Body of pancreas (tissue), 4 donors: ENCODE results near the gene TPK1.

ENCODE experiments used
- POLR2A ChIP-seq, 3 donors: fragments of 450-650 bp; IDR thresholded peaks; one replicate each; pipeline ENCODE4 v1.6.1; 2016; ENCODE audit warnings: antibody characterized with exemption in 3 of 3, mild to moderate bottlenecking in 2 of 3
- TF ChIP-seq, protein P1 (sequence below), 7 experiments: fragments of 450-650 bp in 4 of 7; fragments of 200-600 bp in 3 of 7; sonication (generic) in 3 of 7; IDR thresholded peaks; one replicate each; pipeline ENCODE4 v1.5.1; 2016 to 2019; ENCODE audit warnings: antibody characterized with exemption in 7 of 7

DNA sequence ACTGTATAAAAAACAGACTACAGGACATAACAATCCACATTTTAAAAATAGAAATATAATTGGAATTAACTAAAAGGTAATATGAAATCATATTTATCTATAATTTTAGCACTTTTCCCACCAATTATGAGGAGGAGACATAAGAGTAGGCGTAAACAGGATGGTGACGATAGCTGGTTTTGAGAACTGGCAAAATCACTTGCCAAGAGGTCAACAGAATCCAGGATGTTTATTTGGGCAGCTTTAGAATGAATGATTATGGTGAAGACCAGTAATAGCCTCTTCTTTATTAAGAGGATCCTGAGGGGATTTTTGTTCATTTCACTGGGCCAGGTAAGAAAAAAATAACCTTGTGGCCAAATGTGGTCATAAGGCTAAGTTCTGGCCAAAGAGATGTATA, 67.2 kb downstream of the TPK1 start:
- TF ChIP-seq, protein P1, sequence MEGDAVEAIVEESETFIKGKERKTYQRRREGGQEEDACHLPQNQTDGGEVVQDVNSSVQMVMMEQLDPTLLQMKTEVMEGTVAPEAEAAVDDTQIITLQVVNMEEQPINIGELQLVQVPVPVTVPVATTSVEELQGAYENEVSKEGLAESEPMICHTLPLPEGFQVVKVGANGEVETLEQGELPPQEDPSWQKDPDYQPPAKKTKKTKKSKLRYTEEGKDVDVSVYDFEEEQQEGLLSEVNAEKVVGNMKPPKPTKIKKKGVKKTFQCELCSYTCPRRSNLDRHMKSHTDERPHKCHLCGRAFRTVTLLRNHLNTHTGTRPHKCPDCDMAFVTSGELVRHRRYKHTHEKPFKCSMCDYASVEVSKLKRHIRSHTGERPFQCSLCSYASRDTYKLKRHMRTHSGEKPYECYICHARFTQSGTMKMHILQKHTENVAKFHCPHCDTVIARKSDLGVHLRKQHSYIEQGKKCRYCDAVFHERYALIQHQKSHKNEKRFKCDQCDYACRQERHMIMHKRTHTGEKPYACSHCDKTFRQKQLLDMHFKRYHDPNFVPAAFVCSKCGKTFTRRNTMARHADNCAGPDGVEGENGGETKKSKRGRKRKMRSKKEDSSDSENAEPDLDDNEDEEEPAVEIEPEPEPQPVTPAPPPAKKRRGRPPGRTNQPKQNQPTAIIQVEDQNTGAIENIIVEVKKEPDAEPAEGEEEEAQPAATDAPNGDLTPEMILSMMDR (IDR thresholded peaks at IDR 0.05): no peak
- no peak for TF ChIP-seq POLR2A (IDR thresholded peaks at IDR 0.05)
